Stimulated activated CD4-positive, alpha-beta T cell treated with anti-CD3 and anti-CD28 coated beads, Interleukin-1b, Interleukin-23, amount 100 ng/mL, for 1 hour (primary cell): Measurements from ENCODE around the gene NFATC3.

Experiments used
- DNase-seq, 2 donors: peaks; one replicate each; pipeline ENCODE4 v3.0.0-alpha.2; 2020; ENCODE audit warnings: low read depth in 2 of 2

The NFATC3 gene

GRCh38 chr16:68272507-68273209 lies 187.5 kb downstream of the NFATC3 start:
- DNase-seq = peak in 1 of 2 donors; percentile 29

DNA sequence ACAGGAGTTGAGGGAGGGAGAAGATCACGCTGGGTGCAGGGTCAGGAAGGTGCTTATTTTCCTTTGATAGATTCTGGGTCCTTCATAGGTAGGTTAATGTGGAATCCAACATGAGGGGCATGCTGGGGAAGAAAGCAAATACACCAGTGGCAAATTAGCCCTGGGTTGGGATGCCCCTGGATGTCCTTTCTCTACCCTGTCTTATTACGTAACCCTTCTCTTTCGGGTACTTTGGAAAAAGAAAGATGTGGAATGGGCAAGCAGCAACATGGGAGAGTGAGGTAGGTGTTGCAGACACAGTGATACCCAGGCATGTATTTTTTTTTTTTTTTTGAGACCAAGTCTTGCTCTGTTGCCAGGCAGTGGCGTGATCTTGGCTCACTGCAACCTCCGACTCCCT lies 188.3 kb downstream of the NFATC3 start:
- DNase-seq = no peak

DNA sequence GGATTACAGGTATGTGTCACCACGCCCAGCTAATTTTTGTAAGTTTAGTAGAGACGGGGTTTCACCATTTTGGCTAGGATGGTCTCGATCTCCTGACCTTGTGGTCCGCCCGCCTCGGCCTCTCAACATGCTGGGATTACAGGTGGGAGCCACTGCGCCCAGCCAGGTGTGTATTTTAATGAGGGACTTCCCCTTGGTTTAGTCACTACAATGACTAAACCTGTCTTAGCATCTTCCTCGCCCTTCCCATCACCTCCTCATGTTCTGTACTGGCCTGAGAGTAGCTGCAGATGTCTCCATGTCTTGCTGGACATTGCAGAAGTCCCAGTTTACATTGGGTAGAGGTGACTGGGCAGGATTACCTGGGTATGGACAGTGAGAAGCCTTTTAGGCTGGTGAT lies 188.7 kb downstream of the NFATC3 start:
- no peak for DNase-seq

DNA sequence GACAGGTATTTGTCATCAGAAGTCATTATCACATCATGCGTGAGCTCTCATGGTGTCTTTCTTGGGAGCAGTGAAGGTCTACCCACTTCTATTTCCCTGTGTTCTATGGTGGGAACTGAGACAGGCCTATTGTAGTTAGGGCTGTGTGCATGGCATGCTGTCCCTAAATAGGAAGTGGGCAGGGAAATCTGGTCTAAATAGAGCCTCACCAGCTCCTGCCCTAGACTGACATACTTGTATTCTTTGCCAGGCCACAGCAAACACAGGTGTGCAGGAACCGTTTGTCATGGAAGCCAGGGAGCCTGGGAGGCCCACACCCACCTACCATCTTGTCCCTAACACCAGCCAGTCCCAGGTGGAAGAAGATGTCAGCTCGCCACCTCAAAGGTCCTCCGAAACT lies 189.3 kb downstream of the NFATC3 start:
- DNase-seq = no peak

DNA sequence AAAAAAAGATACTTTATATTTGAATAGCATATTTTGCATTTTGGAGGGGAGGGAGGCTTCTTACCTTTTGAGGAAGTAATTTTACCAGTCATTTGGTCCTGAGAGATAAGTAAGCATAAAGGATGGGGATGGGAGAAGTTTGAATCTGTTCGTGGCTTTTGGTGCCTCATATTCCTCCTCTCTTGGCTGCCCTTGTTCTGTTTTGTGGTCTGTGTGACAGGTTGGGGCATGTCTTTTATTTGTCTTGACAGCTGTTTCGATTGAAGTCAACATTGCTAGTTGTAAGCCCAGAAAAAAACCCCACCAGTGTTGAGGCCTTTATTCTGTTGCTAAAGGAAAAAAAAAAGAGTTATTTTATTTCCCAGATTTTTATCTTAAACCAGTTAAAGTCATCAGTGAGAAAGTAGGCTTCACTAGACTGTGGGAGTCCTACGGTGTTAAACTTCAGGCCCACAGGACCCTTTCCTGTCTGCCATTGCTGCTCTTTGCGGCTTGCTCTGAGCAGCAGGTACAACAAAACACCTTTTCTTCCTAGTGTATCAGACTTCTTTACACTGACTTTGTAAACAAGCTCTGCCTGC lies 190.5 kb downstream of the NFATC3 start:
- no peak for DNase-seq

DNA sequence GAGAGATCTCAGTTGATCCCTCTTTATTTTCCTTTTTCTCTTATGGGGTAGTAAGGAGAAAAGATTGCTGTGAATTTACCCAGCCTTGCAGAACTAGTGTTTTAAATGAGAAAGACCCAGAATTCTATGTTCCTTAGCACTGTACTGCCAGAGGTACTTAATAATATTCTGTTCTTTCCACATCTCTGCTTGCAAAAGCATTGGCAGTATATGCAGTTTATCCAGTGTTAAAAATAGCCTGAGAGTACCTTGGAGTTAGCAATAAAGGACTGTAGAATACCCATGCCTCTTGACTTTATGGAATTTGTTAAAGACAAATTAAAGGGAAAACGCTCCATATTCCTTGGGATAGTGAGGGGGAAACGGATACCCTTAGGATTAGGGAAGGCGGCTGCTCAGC lies 191.1 kb downstream of the NFATC3 start:
- DNase-seq = no peak
